CD4-positive, alpha-beta T cell treated with Interleukin-1 beta for 1 hour (primary cell): ENCODE measurements around the gene ZNHIT1.
A peak's percentile ranks its signal among the peaks of the same experiment; 100 is the strongest.

Experiments used
- DNase-seq, 2 donors: peaks; one replicate each; pipeline ENCODE4 v3.0.0-alpha.2; 2020 to 2022

ZNHIT1 gene

GRCh38 chr7:101217388-101218235, at the start of gene ZNHIT1, which contains the start of gene PLOD3:
Gene ZNHIT1, plus strand, starts transcription at chr7:101218165. Its CDS starts 31 bp downstream, at chr7:101218196.
Gene PLOD3, minus strand, starts transcription at chr7:101217581. Its CDS starts 307 bp downstream, at chr7:101217274.
- DNase-seq, result peak; percentile 97 to 98

- DNase-seq, result no peak
Observed at GRCh38 chr7:101168412-101169049, 49.4 kb upstream of the ZNHIT1 start.

- DNase-seq, result no peak
Observed at GRCh38 chr7:101169110-101169837, 48.7 kb upstream of the ZNHIT1 start.

GRCh38 chr7:101169838-101170551, 48.0 kb upstream of the ZNHIT1 start:
- peak; percentile 78 to 85 for DNase-seq

GRCh38 chr7:101170617-101171441, 47.1 kb upstream of the ZNHIT1 start:
- peak in 1 of 2 donors; percentile 19 for DNase-seq

GRCh38 chr7:101171442-101171837, 46.5 kb upstream of the ZNHIT1 start:
- DNase-seq, result no peak

GRCh38 chr7:101172005-101172853, 45.7 kb upstream of the ZNHIT1 start:
- peak in 1 of 2 donors; percentile 49 for DNase-seq

GRCh38 chr7:101172854-101173751, 44.9 kb upstream of the ZNHIT1 start:
- no peak for DNase-seq

- peak; percentile 65 to 74 for DNase-seq
Observed at GRCh38 chr7:101173752-101174244, 44.2 kb upstream of the ZNHIT1 start.

GRCh38 chr7:101174322-101174854, 43.6 kb upstream of the ZNHIT1 start:
- DNase-seq, result no peak

GRCh38 chr7:101175664-101176063, 42.3 kb upstream of the ZNHIT1 start:
- no peak for DNase-seq

- no peak for DNase-seq
Observed at GRCh38 chr7:101177644-101178043, 40.3 kb upstream of the ZNHIT1 start.

- DNase-seq, result no peak
Observed at GRCh38 chr7:101179117-101179516, 38.8 kb upstream of the ZNHIT1 start.

- no peak for DNase-seq
Observed at GRCh38 chr7:101179713-101180112, 38.3 kb upstream of the ZNHIT1 start.

GRCh38 chr7:101180130-101180755, 37.7 kb upstream of the ZNHIT1 start, which contains the start of gene NAT16:
Gene NAT16, minus strand, starts transcription at chr7:101180293. Its CDS starts 5,486 bp downstream, at chr7:101174807.
- DNase-seq, result no peak

GRCh38 chr7:101185258-101185839, 32.6 kb upstream of the ZNHIT1 start:
- no peak for DNase-seq

GRCh38 chr7:101186194-101186593, 31.8 kb upstream of the ZNHIT1 start:
- no peak for DNase-seq

GRCh38 chr7:101186844-101187428, 31.0 kb upstream of the ZNHIT1 start:
- no peak for DNase-seq
